Panc1 (cell line): ENCODE measurements around the gene SLC4A2. TPM values are rescaled to one million over a fixed set of nuclear protein-coding genes. Genes with fewer than 3 reads are reported as not detected.

ENCODE experiments used
- ATAC-seq: fragments of 200-7000 bp; cut with Tn5 transposase; 2 replicates; pipeline ENCODE4 v1.9.1; 2020; ENCODE audit warnings: mild to moderate bottlenecking, moderate library complexity
- BruUV-seq: library from RNA; stranded (reverse); fragments of 400-500 nt; replicated peaks from 2 replicates; lab custom pipeline; 2021; lab: Mats Ljungman, UMichigan
- CTCF ChIA-PET: fragments of 300-600 bp; sonication (Branson Sonifier 250); formaldehyde crosslinking; loops from one replicate; lab custom pipeline; 2022; ENCODE audit warnings: antibody characterized with exemption; lab: Charles Lee
- POLR2A ChIA-PET: fragments of 300-600 bp; sonication (Branson Sonifier 250); formaldehyde crosslinking; loops from one replicate; lab custom pipeline; 2022; ENCODE audit warnings: antibody characterized with exemption; lab: Charles Lee
- DNase-seq: peaks from one replicate; pipeline ENCODE4 v3.0.0-alpha.2; 2010; ENCODE audit warnings: low read depth, low spot score
- H3K27ac ChIP-seq: 2 replicates; pipeline ENCODE4 v1.5.1; 2011; ENCODE audit warnings: mild to moderate bottlenecking, low read length, inconsistent platforms
- H3K27me3 ChIP-seq: fragments of 200-500 bp; sonication (Bioruptor generic); 2 replicates; pipeline ENCODE4 v1.6.0; 2014; ENCODE audit warnings: low read length, inconsistent platforms; ENCODE audit not compliant: control insufficient read depth, insufficient read depth
- H3K36me3 ChIP-seq: fragments of 200-500 bp; sonication (Bioruptor generic); 2 replicates; pipeline ENCODE4 v1.5.1; 2014; ENCODE audit warnings: inconsistent platforms, mild to moderate bottlenecking, low read length, moderate library complexity; ENCODE audit not compliant: control insufficient read depth, insufficient read depth
- H3K4me1 ChIP-seq: 2 replicates; pipeline ENCODE4 v1.5.1; 2011; ENCODE audit warnings: inconsistent platforms, mild to moderate bottlenecking, low read length, moderate library complexity; ENCODE audit not compliant: control insufficient read depth, insufficient read depth
- H3K4me3 ChIP-seq, 2 experiments: 2 replicates each; pipeline ENCODE4 v1.5.1; 2011 to 2012; ENCODE audit warnings: low read depth in 2 of 2, low read length in 2 of 2, mild to moderate bottlenecking in 2 of 2, inconsistent platforms in 1 of 2, moderate library complexity in 1 of 2
- H3K9me3 ChIP-seq: fragments of 200-500 bp; sonication (Bioruptor generic); 2 replicates; pipeline ENCODE4 v1.5.1; 2014; ENCODE audit warnings: low read depth, mild to moderate bottlenecking, inconsistent platforms, low read length, moderate library complexity; ENCODE audit not compliant: control insufficient read depth, insufficient read depth
- CTCF ChIP-seq: fragments of 450-650 bp; IDR thresholded peaks from 2 replicates; pipeline ENCODE4 v1.5.1; 2017; ENCODE audit warnings: mild to moderate bottlenecking
- POLR2AphosphoS5 ChIP-seq: IDR thresholded peaks from 2 replicates; pipeline ENCODE4 v1.6.1; 2012; ENCODE audit warnings: mild to moderate bottlenecking, low read depth, low read length, moderate library complexity
- REST ChIP-seq, 2 experiments: IDR thresholded peaks; 2 replicates each; pipeline ENCODE4 v1.6.1; 2011 to 2012; ENCODE audit warnings: low read depth in 2 of 2, control low read depth in 1 of 2, low read length in 1 of 2, mild to moderate bottlenecking in 1 of 2, moderate library complexity in 1 of 2; ENCODE audit not compliant: insufficient read depth in 1 of 2
- SIN3A ChIP-seq: IDR thresholded peaks from 2 replicates; pipeline ENCODE4 v1.6.1; 2012; ENCODE audit warnings: low read depth, mild to moderate bottlenecking, low read length, moderate library complexity, borderline replicate concordance; ENCODE audit not compliant: insufficient read depth
- TCF7L2 ChIP-seq: IDR thresholded peaks from 2 replicates; pipeline ENCODE4 v1.6.1; 2011; ENCODE audit warnings: mild to moderate bottlenecking, low read depth, low read length, inconsistent platforms
- in situ Hi-C: cut with HindIII; loops from 2 replicates; pipeline ENCODE4 v1.10.0; 2016; ENCODE audit warnings: low sequenced_read_pairs, low pct_unique_long_range_greater_than_20kb
- intact Hi-C: fragments of 100-400 bp; cut with micrococcal nuclease; formaldehyde crosslinking; loops from one replicate; pipeline ENCODE4 v1.10.0; 2022; ENCODE audit not compliant: unreplicated experiment
- total RNA-seq: library from RNA; stranded (reverse); gene quantifications from one replicate; pipeline ENCODE4 v1.2.1, GENCODE V29; 2021; ENCODE audit not compliant: unreplicated experiment

SLC4A2 gene
- total RNA-seq, 1 experiment from 2014 or later = 580 TPM

- Histone ChIP-seq H3K27ac (no peak overlapping the region; the same call in 1 of the 2 replicates), H3K4me1 (peaks cover 14% of the 10 kb centered on the region), H3K27me3 (no peaks in the 10 kb centered on the region), H3K36me3 (no peaks in the 10 kb centered on the region), H3K4me3 (0 out of 4 replicates have a peak overlapping the region, but pooled peaks of 1 of the 2 experiments have one; percentile 9), H3K9me3 (no peaks in the 10 kb centered on the region)
- no peak for TF ChIP-seq SIN3A
- TF ChIP-seq TCF7L2 = no peak
- TF ChIP-seq POLR2AphosphoS5 = no peak
- no peak for TF ChIP-seq CTCF
- TF ChIP-seq REST (IDR thresholded peaks at IDR 0.05; ENCODE audit: insufficient read depth in 1 of 2, low read depth in 2 of 2, low read length in 1 of 2) = no peak
- BruUV-seq = no TSS peak
- ATAC-seq (no peak), DNase-seq (no peak)
- ChIA-PET CTCF (no interaction called here), POLR2A (interaction anchor here (0.6 kb wide), 1 partner anchor 105 kb away, joined by 4 read pairs; no protein-coding TSS in a partner anchor)
- intact Hi-C loops = no loop called here
- in situ Hi-C loops = no loop called here
These were observed 56.5 kb downstream of the SLC4A2 start for GRCh38 chr7:151115836-151116418.

- in situ Hi-C loops (no loop called here), intact Hi-C loops (no loop called here)
- H3K9me3 ChIP-seq = no peaks in the 10 kb centered on the region
- TF ChIP-seq CTCF = no peak
- TF ChIP-seq POLR2AphosphoS5 = no peak
- TF ChIP-seq SIN3A = no peak
- H3K4me3 ChIP-seq = no peak overlapping the region
- no peak overlapping the region; the same call in 1 of the 2 replicates for H3K27ac ChIP-seq
- BruUV-seq = no TSS peak
- CTCF ChIA-PET = interaction anchor here (0.6 kb wide), 1 partner anchor 8 kb away, joined by 4 read pairs; no protein-coding TSS in a partner anchor
- H3K4me1 ChIP-seq = peaks cover 14% of the 10 kb centered on the region
- no peaks in the 10 kb centered on the region for H3K36me3 ChIP-seq
- H3K27me3 ChIP-seq = no peaks in the 10 kb centered on the region
- ATAC-seq (no peak), DNase-seq (no peak)
- POLR2A ChIA-PET = no interaction called here
These were observed 57.4 kb downstream of the SLC4A2 start for GRCh38 chr7:151116603-151117440.
